GM21526 (cell line): ENCODE results near the gene WDR70.
"Not testable (repeated sequence)": the region's sequence is repeated elsewhere in the genome, so short reads cannot be mapped to it uniquely, and the experiment has no call there.

ENCODE experiments used
- ATAC-seq: cut with Tn5 transposase; IDR thresholded peaks from one replicate; pipeline ENCODE4 v1.9.1; 2021; ENCODE audit warnings: moderate library complexity; ENCODE audit not compliant: unreplicated experiment, low FRiP score

WDR70 gene

GRCh38 chr5:37451991-37452390 is 72.9 kb downstream of the WDR70 start:
- ATAC-seq: not testable (repeated sequence)

DNA sequence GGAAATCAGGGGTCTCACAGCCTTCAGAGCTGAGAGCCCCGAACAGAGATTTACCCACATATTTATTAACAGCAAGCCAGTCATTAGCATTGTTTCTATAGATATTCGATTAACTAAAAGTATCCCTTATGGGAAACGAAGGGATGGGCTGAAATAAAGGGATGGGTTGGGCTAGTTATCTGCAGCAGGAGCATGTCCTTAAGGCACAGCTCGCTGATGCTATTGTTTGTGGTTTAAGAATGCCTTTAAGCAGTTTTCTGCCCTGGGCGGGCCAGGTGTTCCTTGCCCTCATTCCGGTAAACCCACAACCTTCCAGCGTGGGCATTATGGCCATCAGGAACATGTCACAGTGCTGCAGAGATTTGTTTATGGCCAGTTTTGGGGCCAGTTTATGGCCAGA is 74.1 kb downstream of the WDR70 start:
- ATAC-seq: not testable (repeated sequence)

DNA sequence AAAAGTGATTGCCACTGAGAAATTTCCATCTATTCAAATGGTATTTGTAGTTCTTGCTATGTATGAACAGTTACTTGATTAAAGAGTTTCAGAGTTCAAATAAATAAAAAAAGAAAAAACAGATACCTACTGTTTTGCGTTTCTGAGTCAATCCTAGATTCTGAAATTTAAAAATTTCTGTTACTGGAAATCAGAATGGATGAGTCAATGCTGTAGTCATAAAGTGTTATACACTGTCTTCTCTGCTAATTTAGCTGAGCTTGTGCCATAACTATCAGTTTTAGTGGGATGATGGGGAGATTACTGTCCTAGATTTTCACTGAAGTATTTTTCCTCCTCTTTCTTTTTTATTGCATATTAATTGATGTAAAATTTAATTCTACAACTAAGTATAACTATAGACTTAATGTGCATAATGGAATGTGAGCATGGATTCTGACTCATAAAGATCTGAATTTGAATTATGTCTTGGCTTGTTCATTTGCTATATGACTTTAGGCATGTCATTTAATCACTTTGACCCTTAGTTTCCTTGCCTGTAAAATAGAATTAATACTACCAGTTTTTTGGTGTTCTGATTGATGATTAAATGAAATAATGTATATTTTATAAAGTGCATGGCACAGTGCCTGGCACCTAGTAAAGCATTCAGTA is 75.4 kb downstream of the WDR70 start:
- ATAC-seq: not testable (repeated sequence)

DNA sequence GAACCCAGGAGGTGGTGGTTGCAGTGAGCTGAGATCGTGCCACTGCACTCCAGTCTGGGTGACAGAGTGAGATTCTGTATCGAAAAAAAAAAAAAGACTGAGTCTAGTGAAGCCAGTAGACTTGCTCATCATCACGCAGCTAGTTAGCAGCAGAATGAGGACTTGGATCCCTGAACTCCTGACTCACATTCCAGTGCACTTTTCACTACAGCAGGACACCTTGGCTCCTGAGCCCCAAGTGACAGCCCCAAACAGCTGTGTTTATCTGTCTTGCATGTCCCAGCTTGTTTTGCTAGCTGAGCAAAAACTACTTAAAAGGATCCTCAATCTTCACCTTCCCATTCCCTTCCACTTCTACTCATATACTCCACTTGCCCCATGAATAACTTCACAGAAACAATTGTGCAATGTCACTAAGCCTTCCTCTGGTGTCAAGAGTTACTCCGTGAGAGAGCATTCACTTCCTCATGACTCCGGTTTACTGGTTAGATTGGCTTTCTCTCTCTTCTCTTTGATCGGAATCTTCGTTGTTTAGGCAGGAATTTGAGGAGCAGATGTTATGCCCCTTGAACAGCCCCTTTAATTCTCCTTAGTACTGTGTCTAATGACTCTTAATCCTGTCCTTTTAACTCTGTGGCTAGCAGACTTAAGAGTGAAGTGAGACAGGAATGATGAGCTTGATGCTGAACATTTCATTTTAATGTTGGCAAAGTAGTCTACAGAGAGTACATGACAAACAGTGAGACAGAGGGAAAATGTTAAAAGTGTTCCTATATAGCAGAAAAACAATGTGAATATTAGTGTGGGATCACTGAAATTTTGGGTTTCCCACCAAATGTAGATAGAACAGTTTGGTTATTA is 84.3 kb downstream of the WDR70 start:
- not testable (repeated sequence) for ATAC-seq

DNA sequence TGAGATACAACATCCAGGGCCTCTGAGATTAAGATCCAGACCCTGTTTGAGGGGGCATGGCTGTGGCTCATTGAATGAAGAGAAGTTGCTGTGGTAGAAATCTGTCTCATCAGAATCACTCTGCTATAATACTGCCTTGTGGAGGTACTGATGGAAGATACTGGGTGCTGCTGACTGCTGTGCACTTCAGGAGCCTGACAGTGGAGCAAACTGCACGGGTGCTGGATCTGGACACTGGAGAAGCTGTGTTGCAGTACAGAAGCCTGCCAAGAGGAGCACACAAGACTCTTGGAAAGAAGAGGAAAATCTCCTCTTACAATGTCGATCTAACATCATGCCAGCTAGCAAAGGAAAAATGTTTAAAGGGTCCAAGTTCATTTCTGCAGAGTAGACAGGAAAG is 85.5 kb downstream of the WDR70 start:
- ATAC-seq: not testable (repeated sequence)

GRCh38 chr5:37469383-37469782 is 90.3 kb downstream of the WDR70 start:
- ATAC-seq: not testable (repeated sequence)

DNA sequence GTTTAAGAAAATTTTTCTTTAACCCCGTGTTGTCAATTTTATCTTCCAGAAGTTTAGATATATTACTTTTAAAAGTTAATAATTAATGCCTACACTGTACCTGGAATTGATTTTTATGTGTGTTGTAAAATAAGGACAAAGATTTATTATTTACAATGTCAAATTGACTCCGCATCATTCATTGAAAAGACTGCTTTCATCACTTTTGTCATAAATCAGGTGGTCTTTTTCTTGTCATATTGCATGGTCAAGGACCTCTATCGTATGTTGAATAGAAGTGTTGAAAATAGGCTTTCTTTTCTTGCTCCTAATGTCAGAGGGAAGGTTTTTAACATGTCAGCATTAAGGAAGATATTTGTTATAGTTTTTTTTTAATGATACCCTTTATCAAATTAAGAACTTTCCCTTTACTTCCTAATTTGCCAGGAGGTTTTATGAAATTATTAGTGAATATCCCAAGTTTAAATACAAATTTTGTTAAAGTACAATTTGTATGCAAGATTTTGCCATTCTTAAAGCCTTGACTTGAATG is 92.6 kb downstream of the WDR70 start:
- no peak for ATAC-seq

GRCh38 chr5:37477426-37477825 is 98.3 kb downstream of the WDR70 start:
- no peak for ATAC-seq

DNA sequence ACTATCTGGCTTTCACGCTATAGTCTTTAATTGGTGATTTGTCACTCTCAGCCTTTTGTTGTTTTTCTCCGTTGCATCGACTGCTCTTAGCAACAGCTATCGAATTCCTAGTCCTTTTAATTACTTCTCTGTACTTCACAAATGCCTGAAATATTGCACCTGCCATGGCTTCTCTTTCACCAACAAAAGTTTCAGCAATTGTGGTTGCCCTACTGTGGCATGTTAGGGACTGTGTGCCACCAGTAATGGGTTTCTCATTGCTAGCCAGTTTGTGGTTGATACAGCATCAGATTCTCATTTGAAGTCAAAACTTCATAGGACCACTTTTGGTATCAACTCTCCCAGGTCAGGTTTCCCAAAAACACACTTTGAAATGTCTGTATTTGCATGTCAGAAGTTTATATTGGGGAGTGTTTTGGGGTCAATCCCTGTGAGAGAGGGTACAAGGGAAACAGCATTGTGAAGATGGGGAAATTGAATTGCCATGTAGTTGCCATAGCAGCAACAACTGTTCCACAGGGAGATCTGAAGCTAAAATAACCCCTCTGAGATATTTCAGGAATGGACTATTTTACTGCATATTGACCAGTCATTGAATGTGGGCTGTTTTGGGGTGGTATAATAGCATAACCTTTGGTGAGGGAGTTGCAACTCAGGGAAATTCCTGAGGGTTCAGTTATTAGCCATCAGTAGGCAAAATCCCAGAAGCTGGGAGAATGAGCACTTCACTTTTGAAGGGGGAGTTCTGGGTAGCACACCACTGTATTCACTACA is 99.2 kb downstream of the WDR70 start:
- ATAC-seq: no peak

GRCh38 chr5:37481395-37481794 is 102.3 kb downstream of the WDR70 start:
- not testable (repeated sequence) for ATAC-seq

GRCh38 chr5:37490120-37490810 is 111.1 kb downstream of the WDR70 start:
- ATAC-seq: no peak

GRCh38 chr5:37490931-37491330 is 111.8 kb downstream of the WDR70 start:
- no peak for ATAC-seq

DNA sequence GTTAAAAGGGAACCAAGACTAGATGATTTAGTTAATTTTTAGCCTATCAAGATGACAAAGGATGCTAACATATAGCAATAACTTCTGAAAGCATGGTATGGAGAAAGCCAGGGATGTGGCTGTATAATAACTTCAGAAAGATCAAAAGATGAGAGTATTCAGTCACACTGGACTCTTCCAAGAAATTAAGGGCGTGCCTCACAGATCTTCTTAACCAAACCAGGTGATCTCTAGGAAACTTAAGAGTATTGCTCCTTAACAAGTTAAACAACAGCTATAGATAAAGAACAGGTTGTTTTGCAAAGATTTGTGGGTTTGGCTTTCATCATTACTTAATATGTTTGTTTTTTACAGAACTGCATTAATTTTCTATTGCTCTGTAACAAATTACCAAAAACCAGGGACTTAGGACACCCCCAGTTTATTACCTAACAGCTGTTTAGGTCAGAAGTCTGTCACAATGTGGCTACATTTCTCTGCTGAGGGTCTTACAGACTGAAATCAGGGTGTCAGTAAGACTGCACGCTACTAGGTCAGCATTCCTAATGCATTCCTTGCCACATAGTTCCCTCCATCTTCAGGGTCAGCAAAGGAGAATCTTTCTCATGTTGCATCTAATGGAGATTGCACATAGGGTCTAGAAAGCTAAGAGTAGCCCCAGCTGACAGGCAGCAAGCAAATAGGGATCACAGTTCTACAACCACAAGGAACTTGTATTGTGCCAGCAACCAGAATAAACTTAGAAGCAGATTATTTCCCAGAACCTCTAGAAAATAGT is 113.8 kb downstream of the WDR70 start:
- no peak for ATAC-seq

- no peak for ATAC-seq
Measured at GRCh38 chr5:37494756-37495155, 115.6 kb downstream of the WDR70 start.

DNA sequence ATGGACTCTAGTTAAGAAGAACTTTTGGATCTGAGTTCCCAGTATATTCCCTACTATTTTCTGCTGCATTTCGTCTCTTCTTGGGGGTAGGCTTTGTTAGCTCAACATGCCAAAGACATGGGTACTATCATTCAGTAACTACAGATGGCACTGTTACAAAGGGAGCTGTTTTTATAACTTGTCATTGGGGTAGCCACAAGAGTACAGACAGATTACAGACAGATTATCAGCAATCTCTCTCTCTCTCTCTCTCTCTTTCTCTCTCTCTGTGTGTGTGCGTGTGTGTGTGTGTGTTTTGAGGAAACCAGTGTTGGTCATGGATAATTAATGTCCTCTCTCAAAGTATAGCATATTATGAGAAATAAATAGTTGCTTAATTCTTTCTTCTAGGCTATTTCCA is 116.1 kb downstream of the WDR70 start:
- no peak for ATAC-seq

DNA sequence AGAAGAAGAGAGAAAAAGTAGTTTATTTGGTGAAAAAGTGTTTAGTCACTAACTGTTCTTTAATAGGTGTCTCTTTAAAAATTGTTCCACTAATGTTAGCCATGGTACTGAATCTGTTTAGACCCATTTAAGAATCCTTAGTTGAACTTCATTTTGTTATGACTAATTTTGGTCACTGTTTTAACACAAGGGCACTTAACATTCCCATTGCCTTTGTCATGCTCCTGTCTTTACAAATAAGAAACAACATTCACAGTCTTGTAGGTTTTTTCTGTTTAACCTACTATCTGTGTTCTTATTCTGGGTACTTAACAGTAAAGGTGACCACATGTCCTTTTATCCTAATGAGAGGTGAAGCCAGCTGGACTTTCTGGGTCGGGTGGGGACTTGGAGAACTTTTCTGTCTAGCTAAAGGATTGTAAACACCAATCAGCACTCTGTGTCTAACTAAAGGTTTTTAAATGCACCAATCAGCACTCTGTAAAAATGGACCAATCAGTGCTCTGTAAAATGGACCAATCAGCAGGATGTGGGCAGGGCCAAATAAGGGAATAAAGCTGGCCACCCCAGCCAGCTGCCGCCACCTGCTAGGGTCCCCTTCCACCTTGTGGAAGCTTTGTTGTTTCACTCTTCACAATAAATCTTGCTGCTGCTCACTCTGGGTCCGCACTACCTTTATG is 116.7 kb downstream of the WDR70 start:
- ATAC-seq: no peak

- ATAC-seq: no peak
Measured at GRCh38 chr5:37496902-37497445, 117.9 kb downstream of the WDR70 start.

GRCh38 chr5:37501152-37501551 is 122.0 kb downstream of the WDR70 start:
- ATAC-seq: no peak

DNA sequence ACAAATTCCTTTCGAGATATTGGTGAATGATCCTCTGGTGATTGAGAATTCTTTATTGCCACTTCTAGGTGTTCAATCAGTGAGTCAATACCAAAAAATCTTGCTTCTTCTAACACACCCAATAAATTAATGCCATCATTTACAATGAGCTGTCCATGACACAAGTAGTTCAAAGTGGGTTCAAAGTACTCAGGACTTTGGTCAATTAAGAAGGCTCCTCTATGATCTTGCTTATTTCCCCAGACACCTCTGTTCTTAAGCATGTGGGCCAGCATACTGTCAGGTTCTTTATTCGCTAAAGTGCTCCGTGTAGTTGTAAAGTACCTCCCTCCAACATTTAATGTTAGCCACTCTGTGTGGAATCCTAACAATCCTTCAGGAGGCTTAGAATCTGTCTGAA is 127.1 kb downstream of the WDR70 start:
- ATAC-seq: no peak
